Uterus (tissue), 4 donors: ENCODE data around the gene TMEM178B. TPM values are rescaled to one million over a fixed set of nuclear protein-coding genes. Genes with fewer than 3 reads are reported as not detected.

Source experiments
- DNase-seq, 2 donors: peaks; one replicate each; pipeline ENCODE4 v3.0.0-alpha.2; 2019 to 2020
- H3K27ac ChIP-seq, 2 donors: fragments of 200-600 bp; sonication (generic); 1 replicate in 1 of 2; 2 replicates in 1 of 2; pipeline ENCODE4 v1.5.1; 2016 to 2018
- H3K27me3 ChIP-seq, 2 donors: fragments of 200-600 bp; sonication (generic); one replicate each; pipeline ENCODE4 v1.5.1; 2018 to 2019; ENCODE audit warnings: control low read depth in 1 of 2
- H3K36me3 ChIP-seq, 2 donors: fragments of 200-600 bp; sonication (generic); one replicate each; pipeline ENCODE4 v1.5.1; 2019; ENCODE audit warnings: control low read depth in 1 of 2
- H3K4me1 ChIP-seq, 2 donors: fragments of 200-600 bp; sonication (generic); one replicate each; pipeline ENCODE4 v1.5.1; 2018 to 2019; ENCODE audit warnings: control low read depth in 1 of 2
- H3K4me3 ChIP-seq, 2 donors: fragments of 200-600 bp; sonication (generic); 1 replicate in 1 of 2; 2 replicates in 1 of 2; pipeline ENCODE4 v1.5.1; 2018 to 2019; ENCODE audit warnings: mild to moderate bottlenecking in 1 of 2
- H3K9me3 ChIP-seq, 2 donors: fragments of 200-600 bp; sonication (generic); one replicate each; pipeline ENCODE4 v1.5.1; 2019; ENCODE audit warnings: control low read depth in 1 of 2
- POLR2A ChIP-seq, 2 donors: fragments of 450-650 bp; IDR thresholded peaks; one replicate each; pipeline ENCODE4 v1.6.1; 2016; ENCODE audit warnings: antibody characterized with exemption in 2 of 2, mild to moderate bottlenecking in 1 of 2, moderate library complexity in 1 of 2
- intact Hi-C: fragments of 100-400 bp; cut with DNase I; formaldehyde crosslinking; loops from one replicate; pipeline ENCODE4 v1.15.1; 2023; ENCODE audit warnings: low total_unique reads
- total RNA-seq, 4 donors: library from RNA; depleted of rRNA in 3 of 4; stranded (reverse); fragments of >200 nt in 3 of 4; gene quantifications; one replicate each; pipeline versions ENCODE4 v1.1.0 to v1.2.4, GENCODE V29; 2014 to 2023
- TF ChIP-seq, protein P1 (sequence below), 4 experiments: fragments of 200-600 bp in 2 of 4; fragments of 450-650 bp in 2 of 4; sonication (generic) in 2 of 4; IDR thresholded peaks; one replicate each; pipeline ENCODE4 v1.5.1; 2016 to 2019; ENCODE audit warnings: antibody characterized with exemption in 4 of 4, mild to moderate bottlenecking in 2 of 4, moderate library complexity in 1 of 4
- donor health status: DM: yes; HTN: yes; CAD: no.

The TMEM178B gene
- total RNA-seq, 4 donors from 2014 or later, result 0.76 to 3.0 TPM; not detected in 2

DNA sequence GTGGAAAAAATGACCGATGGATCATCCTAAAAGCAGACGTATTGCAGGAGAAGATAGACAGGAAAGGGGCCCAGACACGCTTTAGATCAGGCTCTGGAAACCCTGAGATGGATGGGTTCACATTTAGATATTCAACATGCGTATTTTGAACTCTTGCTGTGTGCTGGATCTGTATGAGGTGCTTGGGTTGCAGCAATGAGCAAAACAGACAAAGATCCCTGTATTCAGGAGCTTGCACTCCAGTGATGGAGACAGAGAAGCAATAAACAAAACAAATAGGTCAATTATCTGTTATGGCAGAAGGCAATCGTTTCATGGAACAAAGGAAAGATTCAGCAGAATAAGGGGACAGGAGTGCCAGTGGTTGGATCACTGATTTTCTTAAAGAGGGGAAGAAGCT lies 275.5 kb downstream of the TMEM178B start:
- TF ChIP-seq POLR2A (IDR thresholded peaks at IDR 0.05), result no peak
- TF ChIP-seq, protein P1, sequence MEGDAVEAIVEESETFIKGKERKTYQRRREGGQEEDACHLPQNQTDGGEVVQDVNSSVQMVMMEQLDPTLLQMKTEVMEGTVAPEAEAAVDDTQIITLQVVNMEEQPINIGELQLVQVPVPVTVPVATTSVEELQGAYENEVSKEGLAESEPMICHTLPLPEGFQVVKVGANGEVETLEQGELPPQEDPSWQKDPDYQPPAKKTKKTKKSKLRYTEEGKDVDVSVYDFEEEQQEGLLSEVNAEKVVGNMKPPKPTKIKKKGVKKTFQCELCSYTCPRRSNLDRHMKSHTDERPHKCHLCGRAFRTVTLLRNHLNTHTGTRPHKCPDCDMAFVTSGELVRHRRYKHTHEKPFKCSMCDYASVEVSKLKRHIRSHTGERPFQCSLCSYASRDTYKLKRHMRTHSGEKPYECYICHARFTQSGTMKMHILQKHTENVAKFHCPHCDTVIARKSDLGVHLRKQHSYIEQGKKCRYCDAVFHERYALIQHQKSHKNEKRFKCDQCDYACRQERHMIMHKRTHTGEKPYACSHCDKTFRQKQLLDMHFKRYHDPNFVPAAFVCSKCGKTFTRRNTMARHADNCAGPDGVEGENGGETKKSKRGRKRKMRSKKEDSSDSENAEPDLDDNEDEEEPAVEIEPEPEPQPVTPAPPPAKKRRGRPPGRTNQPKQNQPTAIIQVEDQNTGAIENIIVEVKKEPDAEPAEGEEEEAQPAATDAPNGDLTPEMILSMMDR (IDR thresholded peaks at IDR 0.05), result no peak

DNA sequence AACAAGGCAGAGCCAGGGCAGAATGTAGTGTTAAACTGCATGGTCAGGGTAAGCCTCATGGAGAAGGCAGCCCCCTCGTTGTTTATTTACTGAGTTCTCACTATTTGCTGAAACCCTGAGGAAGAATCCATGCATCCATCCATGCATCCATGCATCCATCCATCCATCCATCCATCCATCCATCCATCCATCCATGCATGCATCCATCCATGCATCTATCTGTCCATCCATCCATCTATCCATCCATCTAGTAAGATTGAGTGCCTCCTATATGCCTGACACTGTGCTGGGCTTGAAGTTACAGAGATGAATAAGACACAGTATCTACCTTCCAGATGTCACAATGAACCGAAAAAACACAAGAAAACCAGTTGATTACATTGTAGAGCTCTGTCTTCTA lies 275.9 kb downstream of the TMEM178B start:
- Histone ChIP-seq H3K4me1 (no peaks in the 10 kb centered on the region), H3K36me3 (no peaks in the 10 kb centered on the region), H3K4me3 (no peak overlapping the region), H3K27ac (no peak overlapping the region), H3K9me3 (no peaks in the 10 kb centered on the region), H3K27me3 (no peaks in the 10 kb centered on the region)
- no peak for TF ChIP-seq POLR2A (IDR thresholded peaks at IDR 0.05)
- TF ChIP-seq, protein P1 (IDR thresholded peaks at IDR 0.05), result no peak
- DNase-seq, result no peak
- intact Hi-C loops, result no loop called here

More for the DNA sequence above, 275.5 kb downstream of the TMEM178B start:
- DNase-seq, result no peak
- Histone ChIP-seq H3K4me1 (no peaks in the 10 kb centered on the region), H3K27me3 (no peaks in the 10 kb centered on the region), H3K27ac (no peak overlapping the region), H3K4me3 (no peak overlapping the region), H3K9me3 (no peaks in the 10 kb centered on the region), H3K36me3 (no peaks in the 10 kb centered on the region)
- intact Hi-C loops, result no loop called here

DNA sequence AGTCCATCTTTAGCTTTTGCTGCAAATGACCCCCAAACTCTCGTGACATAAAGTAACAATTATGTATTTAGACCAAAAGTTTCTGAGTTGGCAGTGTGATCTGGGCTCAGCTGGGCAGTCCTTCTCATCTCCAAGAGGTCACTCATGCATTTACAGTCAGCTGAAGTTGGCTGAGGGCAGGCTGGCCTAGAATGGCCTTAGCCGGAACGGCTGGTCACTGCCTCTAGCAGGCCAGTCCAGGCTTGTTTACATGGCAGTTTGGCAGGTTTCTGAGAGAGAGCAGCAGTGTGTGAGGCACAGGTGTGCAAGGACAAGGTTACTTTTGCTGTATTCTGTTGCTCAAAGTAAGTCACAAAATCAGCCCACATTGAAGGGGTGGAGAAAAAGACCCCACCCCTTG lies 277.3 kb downstream of the TMEM178B start:
- TF ChIP-seq POLR2A (IDR thresholded peaks at IDR 0.05), result no peak
- TF ChIP-seq, protein P1 (IDR thresholded peaks at IDR 0.05), result no peak
- no peak overlapping the region for H3K27ac ChIP-seq
- intact Hi-C loops, result no loop called here
- no peaks in the 10 kb centered on the region for H3K4me1 ChIP-seq
- no peaks in the 10 kb centered on the region for H3K27me3 ChIP-seq
- H3K4me3 ChIP-seq, result no peak overlapping the region
- no peaks in the 10 kb centered on the region for H3K9me3 ChIP-seq
- no peak for DNase-seq
- no peaks in the 10 kb centered on the region for H3K36me3 ChIP-seq

DNA sequence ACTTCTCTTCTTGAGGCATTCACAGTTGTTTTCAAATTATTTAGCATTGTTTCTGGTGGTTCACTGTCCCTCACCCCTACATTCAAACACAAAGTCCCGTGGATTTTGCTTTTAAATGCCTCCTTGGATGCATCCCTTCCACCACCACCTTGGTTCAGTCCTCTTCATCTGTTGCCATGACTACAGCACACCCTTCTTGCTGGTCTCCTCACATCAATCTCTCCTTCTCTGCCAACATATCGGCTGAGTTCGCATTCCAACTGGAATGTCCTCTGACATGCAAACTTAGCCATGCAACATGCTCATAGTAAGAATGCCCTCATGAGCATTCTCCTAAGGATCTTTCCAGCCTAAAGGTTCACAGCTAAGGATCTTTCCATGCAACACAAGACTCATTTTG lies 279.1 kb downstream of the TMEM178B start:
- no peaks in the 10 kb centered on the region for H3K36me3 ChIP-seq
- H3K4me3 ChIP-seq, result no peak overlapping the region
- H3K27ac ChIP-seq, result no peak overlapping the region
- intact Hi-C loops, result no loop called here
- no peak for TF ChIP-seq POLR2A (IDR thresholded peaks at IDR 0.05)
- TF ChIP-seq, protein P1 (IDR thresholded peaks at IDR 0.05), result no peak
- no peaks in the 10 kb centered on the region for H3K9me3 ChIP-seq
- DNase-seq, result no peak
- no peaks in the 10 kb centered on the region for H3K4me1 ChIP-seq
- no peaks in the 10 kb centered on the region for H3K27me3 ChIP-seq

DNA sequence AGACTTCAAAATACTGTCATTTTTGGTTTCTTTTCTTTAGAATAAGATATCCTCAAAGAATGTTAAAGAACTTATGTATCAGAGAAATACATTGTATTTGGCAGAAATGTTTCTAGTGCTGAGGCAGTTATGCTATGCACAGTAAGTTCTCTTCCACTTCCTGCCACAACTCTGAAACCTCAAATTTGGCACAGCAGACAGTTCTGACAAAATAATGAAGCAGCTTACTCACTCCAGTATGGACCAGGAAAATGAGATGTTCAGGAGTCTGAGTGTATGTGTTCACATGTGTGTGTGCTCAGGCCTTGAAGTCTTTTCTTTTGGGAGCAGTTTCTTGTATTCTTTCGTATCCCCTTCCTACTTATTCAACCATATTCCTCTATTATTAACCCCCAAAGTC lies 280.4 kb downstream of the TMEM178B start:
- DNase-seq, result no peak
- no peaks in the 10 kb centered on the region for H3K36me3 ChIP-seq
- no peak for TF ChIP-seq POLR2A (IDR thresholded peaks at IDR 0.05)
- TF ChIP-seq, protein P1 (IDR thresholded peaks at IDR 0.05), result no peak
- H3K27me3 ChIP-seq, result no peaks in the 10 kb centered on the region
- no peak overlapping the region for H3K4me3 ChIP-seq
- no peaks in the 10 kb centered on the region for H3K9me3 ChIP-seq
- H3K27ac ChIP-seq, result no peak overlapping the region
- H3K4me1 ChIP-seq, result no peaks in the 10 kb centered on the region
- intact Hi-C loops, result no loop called here
